Activated CD8-positive, alpha-beta memory T cell treated with anti-CD3 and anti-CD28 coated beads, Interleukin-2, amount 50 U/mL, for 4 hours (primary cell): Measurements from ENCODE around the gene ABLIM2.
A peak's percentile ranks its signal among the peaks of the same experiment; 100 is the strongest.

ENCODE experiments used
- DNase-seq: peaks from one replicate; pipeline ENCODE4 v3.0.0-alpha.2; 2020

ABLIM2 gene

DNA sequence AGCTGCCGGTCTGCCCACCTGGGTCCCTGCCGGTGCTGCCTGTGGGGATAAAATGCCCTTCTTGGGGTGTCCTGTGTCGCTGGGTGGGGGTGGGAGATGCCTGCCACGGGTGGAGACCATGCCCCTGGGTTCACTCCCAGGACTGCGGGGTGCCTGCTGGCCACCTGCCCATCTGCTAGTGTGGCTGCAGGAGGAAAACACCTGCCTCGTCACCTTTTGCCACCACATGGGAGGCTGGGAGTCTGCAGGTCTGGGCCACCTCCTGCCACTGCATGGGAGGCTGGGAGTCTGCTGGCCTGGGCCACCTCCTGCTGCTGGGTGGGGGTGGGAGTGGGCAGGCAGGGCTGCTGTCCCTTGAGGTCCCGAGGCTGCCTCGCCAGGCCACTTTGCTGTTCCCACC is 160.2 kb downstream of the ABLIM2 start:
- no peak for DNase-seq

DNA sequence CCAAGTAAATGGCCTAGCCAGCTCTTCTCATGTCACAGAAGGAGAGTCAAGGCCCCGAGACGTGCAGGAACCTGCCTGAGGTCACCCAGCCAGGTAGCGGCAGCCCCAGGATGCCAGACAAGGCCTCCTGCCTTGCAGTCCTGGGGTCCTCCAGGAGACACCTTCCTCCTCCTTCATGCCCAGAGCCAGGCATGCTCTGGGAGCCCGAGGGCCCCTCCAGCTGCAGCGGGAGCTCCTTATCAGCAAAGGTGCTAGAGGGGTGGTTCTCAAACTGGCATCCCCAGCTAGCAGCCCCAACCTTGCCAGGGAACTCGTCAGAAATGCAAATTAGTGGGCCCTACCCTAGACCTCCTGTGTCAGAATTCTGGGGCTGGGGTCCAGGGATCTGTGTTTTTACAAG is 162.7 kb downstream of the ABLIM2 start:
- DNase-seq: no peak

DNA sequence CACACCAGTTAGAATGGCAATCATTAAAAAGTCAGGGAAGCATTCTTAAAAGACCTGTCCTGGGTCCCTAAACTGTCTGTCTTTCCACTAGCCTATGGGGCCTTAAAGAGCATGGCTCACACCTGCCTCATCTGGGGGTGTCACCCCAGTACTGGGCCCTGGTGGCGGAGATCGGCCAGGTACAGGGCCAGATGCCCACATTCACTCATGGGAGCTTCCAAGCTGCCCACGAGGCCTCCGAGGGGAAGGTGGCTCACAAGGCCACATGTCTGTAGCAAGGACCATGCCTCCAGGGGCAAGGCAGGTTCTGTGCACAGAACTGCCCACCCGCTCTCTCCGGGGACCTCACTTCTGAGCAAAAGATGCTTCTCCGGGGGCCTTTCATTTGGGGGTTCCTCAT is 163.5 kb downstream of the ABLIM2 start:
- no peak for DNase-seq

DNA sequence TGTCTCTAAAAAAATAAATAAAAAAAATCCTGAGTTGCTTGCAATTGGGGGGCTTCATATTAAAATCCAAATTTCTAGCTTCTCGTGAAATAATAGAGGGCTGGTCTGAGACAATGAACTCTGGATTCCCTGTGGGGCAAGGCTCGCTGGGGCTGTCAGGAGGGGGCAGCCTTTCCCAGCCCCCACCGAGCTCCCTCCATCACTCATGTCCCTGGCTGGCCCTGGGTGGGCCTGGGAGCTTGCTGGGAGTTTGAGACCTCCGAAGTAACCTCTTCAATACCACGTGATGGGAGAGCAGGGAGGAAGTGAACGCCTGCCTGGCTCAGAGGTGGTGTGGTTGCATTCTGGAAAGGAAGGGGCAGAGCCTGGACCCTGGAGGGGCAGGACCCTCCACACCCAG is 164.9 kb downstream of the ABLIM2 start:
- no peak for DNase-seq

DNA sequence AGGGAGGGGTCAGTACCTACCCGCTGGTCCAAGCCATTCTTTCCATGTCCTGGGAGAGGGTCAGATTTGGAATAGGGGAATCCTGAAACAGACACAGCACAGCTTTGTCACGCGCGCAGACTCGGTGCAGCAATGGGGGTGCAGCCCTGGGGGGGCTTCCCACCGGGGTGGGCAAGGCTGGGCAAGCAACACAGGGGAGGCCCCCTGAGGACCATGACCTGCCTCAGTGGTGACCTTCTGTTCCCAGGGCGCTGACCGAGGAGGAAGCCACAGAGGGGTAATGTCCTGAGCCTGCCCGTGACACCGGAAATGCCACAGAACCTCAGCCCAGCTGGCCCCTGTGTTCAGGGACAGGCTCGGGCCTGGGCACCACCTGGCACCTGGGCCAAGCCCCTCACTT is 165.8 kb downstream of the ABLIM2 start:
- DNase-seq: no peak

DNA sequence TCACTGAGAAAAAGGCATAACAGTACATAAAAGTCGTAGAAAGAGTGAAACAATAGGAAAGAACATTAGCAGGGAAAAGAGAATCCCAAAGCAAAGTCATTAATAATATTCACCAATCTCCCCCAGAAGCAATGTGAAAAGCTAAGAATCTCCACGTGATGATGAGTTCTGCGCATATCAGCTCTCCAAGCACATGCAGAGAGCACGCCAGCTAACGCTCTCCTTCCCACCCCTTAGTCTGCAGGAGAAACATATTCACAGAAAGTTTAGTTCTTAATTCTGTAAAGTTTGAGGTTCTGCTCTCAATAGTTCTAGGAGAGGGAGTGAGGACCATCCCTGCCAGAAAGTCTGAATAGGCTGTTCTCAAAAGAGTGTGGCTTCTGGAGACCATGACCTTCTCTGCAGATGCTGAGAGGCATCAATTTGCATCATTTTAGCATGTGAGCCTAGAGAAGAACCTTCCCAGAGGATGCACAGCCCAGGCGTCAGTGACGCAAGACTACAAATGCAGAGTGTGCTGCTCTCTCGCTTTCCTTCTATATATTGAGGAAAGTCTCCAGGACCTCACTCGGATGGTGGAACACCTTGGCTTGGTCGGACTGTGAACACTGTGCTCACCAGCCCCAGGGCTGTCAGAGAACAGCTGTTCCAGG is 167.7 kb downstream of the ABLIM2 start:
- DNase-seq: no peak

DNA sequence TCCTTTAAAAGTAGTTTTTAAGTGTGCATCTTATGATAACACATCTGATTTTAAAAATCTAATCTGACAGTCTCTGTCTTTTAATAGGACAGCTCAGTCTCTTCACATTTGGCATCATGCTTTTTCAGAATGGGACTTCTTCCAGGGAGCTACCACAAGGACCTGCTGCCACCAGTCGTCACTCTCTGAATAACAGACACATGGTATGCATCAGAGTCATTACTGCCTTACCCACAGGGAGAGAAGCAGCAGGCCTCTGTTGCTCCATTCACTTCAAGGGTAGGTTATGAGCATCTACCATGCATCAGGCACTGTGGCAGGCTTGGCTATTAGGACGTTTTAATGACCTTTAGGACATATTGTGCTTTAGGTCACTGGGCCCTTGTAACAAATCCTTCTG is 169.0 kb downstream of the ABLIM2 start:
- no peak for DNase-seq

DNA sequence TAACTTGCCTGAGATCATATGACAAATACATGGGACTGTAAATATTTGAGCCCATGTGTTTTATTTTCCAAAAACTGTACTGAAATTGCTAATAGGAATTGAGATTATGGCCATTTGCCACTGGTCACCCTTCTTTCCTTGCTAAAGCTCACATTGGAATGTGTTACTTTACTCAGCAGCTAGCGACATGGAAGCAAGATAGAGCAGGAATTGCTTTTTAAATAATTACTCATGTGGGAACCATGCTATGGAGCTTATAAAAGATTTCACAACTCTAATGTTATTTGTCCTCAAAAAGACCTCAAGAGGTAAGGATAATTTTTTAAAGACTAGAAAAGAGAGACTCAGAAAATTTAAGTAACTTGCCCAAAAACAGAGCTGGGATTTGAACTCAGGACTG is 170.2 kb downstream of the ABLIM2 start:
- DNase-seq: no peak

DNA sequence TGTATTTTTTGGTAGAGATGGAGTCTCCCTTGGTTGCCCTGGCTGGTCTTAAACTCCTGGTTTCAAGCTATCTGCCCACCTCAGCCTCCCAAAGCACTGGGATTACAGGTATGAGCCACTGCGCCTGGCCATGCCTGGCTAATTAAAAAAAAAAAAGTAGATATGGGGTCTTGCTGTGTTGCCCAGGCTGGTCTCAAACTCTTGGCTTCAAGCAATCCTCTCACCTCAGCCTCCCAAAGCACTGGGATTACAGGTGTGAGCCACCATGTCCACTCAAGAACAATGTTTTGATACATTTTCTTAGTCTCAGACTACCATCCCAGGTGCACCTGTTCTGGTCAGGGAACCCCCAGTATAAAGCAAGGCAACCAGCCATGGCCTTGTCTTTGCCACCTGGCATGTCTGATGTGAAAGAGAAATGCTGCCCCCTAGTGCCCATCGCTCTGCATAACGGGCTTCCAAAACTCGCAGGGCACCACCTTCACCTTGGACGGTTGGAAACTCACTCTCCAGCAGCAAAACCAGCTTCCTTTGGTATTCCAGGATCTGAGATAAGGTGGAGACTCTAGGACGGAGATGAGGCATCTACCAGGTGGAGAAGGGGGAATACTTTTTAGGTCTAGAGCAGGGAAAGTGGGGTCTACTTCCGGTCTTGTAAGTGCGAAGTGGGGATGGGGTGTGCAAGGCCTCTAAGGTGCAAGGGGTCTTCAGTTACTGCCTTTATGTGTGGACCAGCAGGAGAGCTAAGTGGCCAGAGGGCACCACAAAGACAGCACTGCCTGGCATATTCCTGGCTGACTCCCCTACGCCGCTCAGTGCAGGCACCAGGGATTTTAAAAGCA is 171.2 kb downstream of the ABLIM2 start:
- DNase-seq: peak; percentile 70

DNA sequence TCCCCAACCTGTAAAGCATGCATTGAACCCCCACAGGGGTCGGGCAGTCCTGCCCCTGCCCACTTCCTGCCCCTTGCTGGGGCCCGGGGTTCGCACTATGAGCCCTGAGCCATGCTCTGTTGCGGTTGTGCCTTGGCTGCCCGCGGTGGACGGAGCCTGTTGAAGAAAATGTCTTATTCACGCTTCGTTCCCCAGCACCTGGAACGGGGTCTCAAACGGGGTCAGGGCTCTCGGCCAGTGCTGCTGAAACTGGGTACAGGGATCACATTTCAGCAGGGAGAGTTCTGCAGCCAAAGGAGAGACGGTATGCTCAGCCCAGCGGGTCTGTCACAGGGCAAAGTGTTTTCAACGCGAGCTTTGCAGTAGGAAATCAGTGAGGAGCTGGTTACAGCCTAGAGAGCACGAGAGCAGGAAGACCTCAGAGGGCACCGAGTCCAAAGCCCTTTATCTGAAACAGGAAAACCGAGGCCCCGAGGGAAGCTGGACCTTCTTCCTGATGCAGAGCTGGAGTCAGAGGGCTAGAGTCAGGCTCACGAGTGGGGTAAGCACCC is 172.6 kb downstream of the ABLIM2 start:
- DNase-seq: no peak

DNA sequence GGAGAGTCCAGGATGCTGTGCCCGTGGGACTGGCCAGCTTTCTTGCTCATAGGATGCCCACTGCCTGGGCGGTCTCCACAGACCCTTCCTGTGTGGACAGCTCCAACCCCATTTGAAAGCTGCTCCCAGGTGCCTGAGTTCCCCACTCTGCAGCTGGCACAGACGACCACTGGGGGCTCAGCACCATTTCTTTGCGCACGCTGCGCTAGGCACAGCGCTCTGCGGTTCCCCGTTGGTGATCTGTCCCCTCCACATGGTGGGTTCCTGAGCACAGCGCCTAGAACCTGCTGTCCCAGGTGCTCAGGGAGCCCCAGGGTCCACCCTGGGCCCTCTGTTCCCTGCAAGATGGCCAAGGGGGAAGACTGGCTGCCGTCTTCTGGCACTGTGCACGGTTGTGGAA is 173.5 kb downstream of the ABLIM2 start:
- DNase-seq: no peak

DNA sequence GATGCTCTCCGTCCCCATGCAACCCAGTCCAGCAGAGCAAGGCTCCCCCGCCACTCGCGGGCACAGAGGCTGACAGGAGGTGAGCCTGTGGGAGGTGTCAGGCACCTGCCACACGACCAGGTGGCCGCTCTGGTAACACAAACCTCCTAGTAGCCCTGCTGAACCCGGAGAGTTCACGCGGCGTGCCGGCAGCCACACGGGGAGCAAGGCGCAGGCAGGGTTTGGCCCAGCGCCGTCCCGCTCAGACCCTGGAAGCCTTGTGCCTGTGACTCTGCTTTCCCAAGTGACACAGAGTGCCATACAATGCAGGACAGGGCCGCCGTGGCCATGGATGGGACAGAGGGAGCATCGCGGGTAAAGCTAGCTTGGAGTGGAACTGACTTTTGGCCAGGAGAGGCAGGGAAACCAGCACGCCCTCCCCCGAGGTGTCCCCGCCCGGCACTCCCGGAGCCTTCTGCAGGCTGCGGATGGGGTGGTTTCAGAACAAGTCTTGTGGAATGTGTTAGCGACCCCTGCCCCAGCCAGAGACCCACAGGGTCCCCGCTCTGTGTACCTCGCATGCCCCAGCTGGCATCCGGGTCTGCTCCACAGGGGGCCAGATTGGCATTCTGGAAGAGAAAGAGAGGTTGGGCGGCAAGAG is 174.2 kb downstream of the ABLIM2 start:
- DNase-seq: no peak

DNA sequence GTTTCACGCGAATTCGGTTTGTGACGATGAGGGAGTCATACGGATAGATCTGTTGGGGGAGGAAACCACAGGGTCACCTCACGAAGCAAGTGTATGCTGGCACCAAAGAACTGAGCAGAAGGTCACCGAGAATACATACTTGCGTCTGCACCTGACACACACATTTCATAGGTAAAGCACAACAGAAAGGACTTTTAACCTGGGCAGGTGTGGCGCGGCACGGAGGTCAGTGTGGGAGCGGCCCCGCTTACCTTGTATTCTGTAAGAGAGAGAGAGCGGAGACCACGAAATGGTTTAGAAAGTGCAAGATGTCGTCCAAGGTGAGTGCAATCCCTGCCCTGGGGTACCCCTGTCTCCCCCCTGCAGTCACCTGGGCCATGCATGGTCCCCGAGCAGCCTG is 175.3 kb downstream of the ABLIM2 start:
- no peak for DNase-seq

DNA sequence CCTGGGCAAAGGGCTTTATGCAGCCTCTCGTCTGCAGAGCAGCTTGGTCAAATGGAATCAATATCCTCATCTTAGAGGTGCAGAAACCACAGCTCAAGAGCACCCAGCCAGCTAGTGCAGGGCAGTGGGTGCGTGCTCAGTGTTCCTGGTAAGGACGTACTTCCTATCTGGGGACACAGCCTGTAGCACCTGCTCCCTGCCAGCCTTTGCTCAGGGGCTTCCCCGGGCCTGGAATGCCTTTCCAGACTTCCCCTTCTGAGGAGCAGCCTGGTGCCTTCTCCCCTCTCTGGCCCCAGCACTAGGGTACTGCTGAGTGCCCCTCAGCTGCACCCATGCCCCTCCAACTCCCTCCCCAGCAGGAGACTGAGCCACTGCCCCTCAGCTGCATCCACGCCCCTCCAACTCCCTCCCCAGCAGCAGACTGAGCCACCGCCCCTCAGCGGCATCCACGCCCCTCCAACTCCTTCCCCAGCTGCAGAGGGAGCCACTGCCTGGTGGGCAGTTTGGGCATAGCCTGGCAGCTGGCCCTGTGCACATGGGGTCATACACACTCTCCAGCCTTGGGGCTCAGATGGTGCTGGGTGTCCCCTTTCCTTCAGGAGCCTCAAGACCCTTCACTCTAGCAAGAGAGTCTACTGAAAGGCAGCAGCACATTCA is 176.7 kb downstream of the ABLIM2 start:
- DNase-seq: no peak

DNA sequence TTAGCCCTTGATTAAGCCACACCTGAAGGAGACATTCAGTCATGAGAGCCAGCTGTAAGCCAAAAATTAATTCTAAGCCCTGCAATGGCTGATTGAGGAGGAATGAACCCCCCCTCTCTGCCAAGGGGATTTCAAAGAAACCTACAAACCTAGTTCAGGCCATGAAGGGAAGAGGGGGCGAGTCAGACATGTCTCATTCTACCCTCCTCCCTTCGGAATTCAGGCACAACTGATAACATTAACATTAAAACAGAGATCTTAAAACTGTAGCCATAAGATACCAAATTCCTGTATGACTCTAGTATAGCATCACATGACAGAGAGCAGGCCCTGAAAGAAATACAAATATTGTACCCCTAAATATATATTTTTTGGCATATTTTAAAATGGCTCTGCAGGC is 178.6 kb downstream of the ABLIM2 start:
- no peak for DNase-seq

DNA sequence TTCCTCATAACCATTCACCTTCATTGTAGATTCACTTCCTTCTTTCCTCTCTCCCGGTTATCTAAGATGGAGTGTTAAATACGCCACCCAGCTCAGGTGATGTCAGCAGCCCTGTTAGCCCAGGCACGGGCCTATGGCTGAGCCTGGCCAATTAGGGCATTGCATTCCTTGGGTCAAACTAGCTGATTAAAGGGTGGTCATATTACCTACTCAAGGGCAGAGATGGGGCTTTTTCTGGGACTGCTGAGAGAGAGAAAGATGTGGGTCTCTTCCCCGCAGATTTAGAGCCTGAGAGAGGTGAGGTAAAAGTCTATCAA is 179.0 kb downstream of the ABLIM2 start:
- DNase-seq: no peak

DNA sequence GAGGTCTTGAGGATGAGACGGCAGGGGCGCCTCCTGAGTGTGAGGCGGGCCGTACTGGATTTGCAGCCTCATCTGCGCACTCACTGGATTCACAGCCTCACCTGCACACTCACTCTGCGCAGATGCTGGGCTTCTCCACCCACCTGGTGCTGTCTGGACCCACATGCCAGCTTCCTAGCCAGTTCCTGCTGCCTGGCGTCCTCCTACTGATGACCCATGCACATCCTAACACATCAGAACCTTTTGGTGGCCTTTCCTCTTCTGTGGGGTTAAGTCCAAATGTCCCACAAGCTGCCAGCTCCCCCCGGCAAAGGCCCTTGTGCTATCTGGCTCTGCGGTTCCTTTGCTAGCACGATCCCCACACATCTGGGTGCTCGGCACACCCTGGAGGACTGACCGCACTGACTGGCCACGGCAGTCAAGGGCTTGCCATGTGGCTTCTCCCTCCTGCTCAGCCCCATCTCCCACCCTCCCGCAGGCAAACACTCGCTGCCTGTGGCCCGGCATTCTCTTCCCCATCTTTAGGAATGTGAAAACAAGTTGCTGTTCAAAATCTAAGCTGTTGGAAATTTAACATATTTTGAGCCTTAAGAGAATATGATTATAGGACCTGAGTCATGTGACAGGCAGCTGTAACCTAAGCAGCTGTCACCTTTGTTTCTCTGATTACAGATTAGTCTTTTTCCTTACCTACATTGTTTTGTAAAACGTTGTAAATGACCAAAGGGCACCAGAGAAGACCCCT is 179.5 kb downstream of the ABLIM2 start:
- DNase-seq: no peak

DNA sequence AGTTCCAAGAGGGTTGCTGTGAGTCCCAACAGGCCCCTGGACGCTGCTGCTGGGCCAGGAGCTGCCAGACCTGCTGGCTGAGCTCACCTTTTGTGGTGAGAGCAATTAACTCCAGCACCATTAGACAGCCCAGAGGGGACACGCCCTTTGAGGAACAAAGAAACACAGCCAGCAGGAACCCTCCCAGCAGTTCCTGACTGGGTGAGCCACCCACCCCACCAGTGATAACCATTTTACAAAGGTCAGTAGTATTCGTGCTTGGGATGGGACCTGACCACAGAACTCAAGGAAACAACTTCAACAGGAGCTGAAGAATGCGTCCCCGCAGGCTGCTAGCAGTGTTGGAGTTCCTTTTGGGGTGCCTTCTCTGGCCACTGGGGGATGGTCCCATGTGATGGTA is 180.1 kb downstream of the ABLIM2 start:
- no peak for DNase-seq

DNA sequence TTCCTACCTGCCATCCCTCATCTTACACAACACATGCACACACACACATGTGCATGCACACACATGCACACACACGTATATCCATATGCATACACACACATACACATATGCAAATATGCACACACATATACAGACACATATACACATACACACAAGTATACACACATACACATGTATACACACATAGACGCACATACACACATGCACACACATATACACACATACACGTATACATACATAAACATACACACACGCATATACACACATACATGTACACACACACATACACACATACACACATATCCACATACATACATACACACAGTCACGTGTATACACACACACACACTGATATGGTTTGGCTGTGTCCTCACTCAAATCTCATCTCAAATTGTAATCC is 182.0 kb downstream of the ABLIM2 start:
- no peak for DNase-seq

DNA sequence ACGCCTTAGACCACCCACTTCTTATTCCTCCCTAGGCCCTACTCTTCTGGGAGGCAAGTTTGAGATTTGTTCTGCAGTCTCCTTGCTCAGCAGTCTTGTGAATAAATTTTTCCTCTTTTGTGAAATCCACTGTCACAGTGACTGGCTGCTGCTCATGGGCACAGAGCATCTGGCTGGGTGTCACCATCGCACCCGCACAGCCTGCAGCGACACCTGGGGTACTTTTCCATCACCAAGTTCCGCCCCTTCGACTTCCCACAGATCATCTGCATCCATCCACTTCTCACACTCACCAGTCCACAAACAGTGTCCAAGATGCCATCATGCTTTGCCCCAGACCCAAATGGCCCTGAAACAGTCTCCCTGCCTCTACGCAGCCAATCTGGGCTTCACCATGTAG is 182.6 kb downstream of the ABLIM2 start:
- DNase-seq: no peak

DNA sequence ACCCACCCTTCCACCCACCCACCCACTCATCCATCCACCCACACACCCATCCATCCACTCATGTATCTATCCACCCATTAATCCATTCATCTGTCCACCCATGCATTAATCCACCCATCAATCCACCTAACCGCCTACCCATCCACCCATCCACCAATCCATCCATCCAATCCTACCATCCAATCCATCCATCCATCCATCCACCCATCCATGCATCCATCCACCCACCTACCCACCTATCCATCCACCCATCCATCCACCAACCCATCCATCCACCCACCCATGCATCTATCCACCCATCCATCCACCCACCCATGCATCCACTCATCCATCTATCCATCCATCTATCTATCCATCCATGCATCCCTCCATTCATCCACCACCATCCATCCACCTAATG is 184.2 kb downstream of the ABLIM2 start:
- DNase-seq: no peak

DNA sequence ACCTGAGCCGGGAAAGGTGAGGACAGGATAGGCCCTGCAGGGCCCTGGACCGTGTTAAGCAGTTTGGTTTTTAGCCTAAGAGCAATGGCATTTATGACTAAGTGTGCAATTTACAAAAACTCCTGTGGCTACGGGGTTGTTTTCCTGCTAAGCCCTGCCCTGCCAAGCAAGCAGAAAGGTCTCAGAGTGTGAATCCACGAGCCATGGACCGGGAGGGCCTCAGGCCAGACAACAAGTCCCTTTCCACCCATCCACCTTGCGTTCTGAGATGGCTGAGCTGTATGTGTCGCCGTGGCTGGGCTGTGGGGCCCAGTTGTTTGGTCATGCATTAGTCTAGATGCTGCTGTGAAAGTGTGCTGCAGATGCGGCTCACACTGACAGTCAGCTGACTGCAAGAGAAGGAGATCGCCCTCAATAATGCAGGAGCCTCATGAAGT is 185.1 kb downstream of the ABLIM2 start:
- DNase-seq: no peak
